HG03439 (cell line): Measurements from ENCODE around the gene KCNMB2.
A peak's percentile ranks its signal among the peaks of the same experiment; 100 is the strongest.

Experiments used
- ATAC-seq: cut with Tn5 transposase; IDR thresholded peaks from one replicate; pipeline ENCODE4 v1.9.1; 2021; ENCODE audit warnings: mild to moderate bottlenecking, moderate library complexity; ENCODE audit not compliant: unreplicated experiment

The KCNMB2 gene

DNA sequence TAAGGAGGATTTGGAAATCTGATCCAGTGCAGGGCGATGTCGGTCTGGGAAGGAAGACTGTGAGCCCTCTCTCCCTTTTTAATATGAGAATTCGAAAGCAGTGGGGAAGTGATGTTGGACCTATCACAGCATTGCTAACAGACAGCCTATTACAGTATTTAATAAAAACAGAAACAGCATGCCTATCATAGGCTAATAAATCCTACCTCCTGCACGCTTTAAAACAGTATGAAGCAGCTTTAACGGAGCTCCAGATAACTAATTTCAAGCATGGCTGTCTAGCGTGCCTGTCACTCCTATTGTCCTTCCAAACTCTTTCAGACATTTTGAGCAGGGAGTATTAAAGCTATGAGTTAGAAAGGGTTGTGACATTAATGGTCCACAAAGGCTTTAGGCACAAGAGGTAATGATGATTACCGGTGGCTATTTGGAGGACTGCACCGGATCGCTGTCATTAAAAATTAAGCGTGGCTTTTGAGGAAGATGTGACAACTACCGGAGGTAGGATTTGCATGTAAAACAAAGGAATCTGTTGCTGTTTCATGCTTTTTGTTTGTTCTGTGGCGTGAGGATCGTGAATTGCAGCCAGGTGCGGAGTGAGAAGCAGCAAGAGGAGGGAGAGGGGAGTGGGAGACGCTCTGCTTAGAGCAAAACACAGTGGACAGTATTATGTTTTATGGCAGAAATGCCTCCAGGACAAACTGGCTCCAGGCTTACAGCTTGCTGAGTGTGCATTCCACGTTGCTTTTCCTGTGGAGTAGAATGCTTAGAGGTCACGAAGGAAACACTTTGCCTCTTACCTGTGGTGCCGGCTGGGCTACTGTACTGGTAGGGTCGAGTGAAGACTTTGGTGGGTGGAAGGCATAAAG is at the start of gene KCNMB2:
TSS of gene KCNMB2 (plus strand) at position 226 of the 869 bp plus-strand sequence.
- ATAC-seq = no peak

DNA sequence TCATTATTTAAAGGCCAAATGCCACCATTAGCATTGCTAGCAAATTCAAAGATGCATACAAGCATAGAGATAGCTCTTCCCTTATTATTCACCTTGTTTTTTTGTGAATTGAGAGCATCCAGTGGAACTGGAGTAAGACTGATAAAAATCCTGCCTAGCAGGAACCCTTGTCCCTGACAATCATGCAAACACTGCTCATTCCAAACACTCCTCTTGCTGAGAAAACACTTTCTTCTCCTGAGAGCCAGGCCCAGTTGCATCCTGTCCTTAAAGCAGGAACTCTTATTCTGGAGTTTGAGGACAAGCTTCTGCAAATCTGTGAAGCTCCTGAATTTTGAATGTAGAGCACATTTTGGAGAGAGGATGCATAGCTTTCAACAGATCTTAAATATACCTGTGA is 49.3 kb upstream of the KCNMB2 start:
- no peak for ATAC-seq

DNA sequence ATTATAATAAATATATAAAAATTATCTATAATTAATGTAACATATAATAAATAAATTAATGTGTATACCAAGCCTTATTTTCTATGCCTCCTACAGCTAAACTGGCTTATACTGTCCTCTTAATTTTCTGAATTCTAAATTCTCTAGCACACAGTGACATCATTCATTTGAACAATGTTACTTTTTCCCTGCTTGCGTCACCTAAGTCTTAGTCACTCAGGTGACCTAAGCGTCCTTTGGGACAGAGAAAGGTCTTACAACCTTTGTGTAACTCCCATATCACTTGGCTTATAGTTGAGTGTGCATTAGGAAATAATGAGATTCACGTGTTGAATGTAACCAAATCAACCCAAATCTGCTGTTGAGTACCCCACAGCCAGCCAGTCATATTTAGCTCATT is 48.5 kb upstream of the KCNMB2 start:
- ATAC-seq = no peak

DNA sequence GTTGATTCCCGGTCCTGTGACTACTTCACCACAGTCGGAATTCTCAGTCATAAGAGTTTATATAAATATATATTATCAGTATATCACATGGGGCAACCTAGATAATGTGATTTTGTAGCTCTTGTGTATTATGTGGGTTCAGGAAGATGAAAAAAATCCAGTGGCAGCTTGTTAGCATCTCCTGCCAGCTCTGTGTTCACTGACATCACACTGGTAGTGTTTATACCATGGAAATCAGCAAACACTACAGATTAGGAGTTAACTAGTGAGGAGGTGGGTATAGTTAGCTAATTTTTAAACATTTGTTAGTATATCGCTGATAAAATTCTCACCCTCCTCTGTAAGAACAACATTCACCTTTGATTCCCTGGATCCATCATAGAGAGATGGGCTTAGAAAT is 44.5 kb upstream of the KCNMB2 start:
- ATAC-seq = no peak

DNA sequence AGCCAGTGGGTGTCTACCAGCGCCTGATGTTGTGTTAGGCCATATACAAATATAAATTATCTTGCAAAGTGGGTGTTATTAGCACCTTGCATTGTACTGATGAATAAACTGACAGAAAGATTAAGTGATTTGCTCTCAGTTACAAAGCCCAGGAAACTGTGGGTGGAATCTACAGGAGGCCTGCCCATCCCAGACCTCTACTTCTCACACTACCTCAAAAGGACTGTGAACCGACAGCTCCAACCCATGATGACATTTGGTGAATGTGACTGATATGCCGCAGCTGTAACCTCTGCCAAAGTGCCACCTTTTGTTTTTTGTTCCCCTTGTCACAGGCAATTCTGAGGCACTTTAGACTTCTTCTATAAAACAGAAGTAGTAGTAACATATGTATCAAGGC is 43.7 kb upstream of the KCNMB2 start:
- ATAC-seq = no peak

DNA sequence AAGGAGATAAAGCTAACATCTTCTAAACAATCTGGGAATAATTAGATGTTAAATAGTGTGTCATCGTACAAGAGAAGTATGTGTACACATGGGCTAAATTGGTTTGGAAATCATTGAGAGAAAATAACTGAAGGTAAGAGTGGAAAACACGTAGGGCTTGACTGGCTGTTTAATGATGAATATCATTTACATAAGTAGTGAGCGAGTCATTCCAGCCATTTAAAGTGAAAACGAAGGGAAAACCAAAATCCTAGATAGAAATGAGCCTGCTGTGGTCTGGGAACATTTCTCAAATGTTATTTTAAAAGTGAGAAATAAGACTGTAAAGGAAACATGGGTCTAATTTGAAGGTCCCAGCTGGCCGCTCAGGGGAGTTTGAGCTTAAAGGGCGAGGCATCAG is 41.9 kb upstream of the KCNMB2 start:
- ATAC-seq = no peak

DNA sequence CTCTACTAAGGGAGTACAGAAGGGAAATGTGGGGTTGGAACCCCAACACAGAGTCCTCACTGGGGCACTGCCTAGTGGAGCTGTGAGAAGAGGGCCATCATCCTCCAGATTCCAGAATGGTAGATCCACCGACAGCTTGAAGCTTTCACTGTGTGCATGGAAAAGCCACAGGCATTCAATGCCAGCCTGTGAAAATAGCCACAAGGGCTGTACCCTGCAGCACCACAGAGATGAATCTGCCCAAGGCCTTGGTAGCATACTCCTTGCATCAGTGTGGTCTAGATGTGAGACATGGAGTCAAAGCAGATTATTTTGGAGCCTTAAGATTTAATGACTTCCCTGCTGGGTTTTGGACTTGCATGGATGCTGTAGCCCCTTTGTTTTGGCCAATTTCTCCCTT is 39.3 kb upstream of the KCNMB2 start:
- no peak for ATAC-seq

DNA sequence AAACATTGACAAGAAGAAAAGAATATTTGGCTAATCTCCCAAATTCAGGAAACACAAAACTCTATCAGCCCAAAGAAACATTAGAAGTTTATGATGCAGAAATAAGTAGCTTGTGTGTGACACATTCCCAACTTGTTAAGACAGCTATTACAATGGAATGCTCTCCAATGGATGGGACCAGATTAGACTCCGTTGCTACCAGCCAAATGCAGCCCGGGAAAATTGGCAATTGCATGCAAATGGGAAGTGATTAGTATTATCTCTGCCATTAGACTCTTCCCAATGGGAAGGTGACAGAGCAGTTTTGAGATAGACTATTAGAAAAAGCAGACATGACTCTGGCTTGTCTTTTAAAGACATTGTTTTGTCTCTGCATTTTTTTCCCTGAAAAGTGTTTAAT is 37.4 kb upstream of the KCNMB2 start:
- no peak for ATAC-seq

DNA sequence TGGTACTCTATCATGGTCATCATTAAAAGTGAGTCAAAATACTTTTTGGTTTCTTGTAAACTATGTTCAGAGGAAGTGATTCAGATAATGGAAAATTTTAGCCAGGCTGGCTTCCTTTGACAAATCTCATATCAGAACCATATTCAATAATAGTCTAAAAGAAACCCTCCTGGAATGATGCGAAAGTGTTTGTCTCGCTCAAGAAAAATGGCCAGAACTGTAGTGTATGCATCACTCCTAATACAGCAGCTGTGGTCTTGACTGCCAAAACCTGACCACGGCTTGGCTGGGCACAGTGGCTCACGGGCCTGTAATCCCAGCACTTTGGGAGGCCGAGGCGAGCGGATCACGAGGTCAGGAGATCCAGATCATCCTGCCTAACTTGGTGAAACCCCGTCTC is 35.6 kb upstream of the KCNMB2 start:
- ATAC-seq = no peak

DNA sequence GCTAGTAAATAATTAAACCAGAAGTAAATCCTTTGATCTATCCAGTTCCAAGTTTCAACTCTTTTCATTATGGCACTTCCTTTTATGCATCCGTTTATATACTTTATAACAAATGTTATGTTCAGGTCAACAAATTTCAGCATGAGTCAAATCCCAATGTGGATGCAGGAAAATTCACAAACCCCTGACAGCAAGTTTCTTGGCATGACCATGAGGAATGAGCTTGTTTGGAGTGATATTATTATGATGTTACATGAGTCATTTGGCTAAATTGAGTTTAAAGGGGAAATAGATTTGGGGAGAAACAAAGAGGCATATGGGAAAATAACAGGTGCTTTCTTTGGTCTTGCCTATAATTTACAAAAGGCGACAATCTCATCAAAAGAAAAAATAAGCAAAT is 32.1 kb upstream of the KCNMB2 start:
- ATAC-seq = no peak

DNA sequence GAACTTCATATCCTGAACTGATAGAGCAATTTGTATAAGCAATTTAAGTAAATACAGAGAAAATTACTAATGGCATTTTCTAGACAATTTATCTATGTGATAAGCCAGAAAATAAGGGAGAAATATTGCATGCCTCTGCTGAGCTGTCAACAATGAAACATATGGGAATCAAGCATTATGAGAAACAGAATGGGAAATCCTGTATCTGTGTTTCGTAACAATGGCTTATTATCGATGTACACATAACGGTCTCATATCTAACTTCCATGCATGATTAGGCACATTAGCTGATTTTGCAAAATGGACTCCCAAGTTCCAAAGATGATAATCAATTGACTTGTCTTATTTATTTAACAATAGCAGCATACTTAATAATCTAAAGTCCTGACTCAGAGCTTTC is 30.4 kb upstream of the KCNMB2 start:
- no peak for ATAC-seq

DNA sequence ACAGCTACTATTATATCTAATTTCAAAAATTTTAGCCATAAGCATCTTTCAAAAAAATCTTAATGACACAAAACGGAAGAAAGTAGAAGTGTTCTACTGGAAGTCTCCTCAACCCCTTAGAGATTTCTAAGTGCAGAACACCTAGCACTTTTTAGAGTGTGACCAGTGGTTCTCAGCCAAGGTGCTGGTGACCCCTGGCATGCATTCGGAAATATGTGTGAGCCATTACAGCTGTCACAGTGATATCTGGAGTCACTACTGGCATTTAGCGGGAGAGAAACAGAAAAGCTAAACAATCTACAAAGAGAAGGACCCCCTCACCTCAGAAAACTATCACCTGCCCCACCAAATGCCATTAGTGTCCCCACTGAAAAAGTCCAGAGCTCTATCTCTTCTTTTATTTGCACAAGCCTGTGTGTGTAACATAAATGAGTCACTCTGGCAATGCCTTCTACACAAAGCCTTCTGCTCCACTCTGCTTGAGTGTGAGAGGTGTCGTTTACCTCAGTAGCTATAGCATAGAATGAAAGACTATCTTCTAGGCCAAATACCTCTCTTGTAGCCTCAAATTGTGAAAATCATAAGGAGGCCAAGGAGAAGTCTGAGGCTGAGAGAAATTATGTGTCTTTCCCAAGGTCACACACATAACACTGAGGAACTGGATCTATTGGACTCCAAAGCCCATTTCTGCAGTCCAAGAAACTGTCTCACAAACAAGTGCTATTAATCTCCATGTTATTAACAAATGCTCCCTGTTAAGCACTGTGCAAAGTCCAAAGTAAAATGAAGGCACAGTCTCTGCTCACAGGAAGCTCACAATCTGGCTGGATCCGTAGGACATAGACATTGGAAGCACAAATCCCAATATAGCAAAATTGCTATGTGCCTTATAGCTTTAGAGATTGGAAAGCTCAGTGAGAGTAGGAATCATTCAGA is 28.5 kb upstream of the KCNMB2 start:
- ATAC-seq = no peak

DNA sequence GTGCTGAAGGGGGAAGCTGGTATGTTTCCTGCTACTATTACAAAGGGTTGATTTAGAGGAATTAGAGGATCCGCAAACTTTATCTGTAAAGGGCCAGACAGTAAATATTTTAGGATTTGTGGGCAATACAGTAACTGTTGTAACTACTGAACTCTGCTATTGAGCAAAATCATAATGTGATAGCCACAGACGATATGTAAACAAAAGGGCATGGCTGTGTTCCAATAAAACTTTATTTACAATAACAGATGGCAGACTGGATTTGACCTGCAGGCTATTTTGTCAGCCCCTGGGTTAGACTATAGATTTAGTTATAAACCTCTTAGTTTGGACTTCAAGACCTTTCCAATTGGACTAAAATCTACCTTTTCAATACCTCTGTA is 27.8 kb upstream of the KCNMB2 start:
- no peak for ATAC-seq

DNA sequence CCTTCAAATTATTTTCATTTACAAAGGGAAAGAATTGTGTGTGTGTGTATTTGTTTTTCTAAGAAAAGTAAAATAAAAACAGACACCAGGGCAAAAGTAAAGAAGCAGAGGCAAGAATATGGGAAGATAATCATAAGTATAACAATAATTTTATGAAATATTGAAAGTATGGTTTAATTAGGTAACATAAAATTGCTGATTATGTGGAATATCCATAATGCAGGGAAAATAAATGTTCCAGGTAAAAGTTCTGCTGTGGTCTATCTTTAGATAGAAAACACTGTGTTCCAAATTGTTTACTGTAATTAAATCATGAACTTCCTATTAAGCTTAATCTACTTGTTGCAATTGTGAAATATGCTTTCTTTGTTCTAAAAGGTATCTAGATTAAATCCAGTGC is 25.7 kb upstream of the KCNMB2 start:
- no peak for ATAC-seq

DNA sequence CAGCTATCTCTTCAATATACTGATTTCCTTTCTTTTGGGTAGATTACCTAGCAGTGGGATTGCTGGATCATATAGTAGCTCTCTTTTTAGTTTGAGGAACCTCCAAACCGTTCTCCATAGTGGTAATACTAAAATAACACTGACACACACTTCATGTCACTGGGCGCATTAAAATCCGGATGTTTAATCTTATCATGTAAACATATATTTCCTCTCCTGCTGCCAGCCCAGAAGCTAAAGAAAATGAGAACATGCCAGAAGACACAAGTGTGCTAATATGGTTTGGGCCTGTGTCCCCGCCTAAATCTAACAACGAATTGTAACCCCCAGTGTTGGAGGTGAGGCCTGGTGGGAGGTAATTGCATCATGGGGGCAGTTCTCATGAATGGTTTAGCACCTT is 23.6 kb upstream of the KCNMB2 start:
- no peak for ATAC-seq

DNA sequence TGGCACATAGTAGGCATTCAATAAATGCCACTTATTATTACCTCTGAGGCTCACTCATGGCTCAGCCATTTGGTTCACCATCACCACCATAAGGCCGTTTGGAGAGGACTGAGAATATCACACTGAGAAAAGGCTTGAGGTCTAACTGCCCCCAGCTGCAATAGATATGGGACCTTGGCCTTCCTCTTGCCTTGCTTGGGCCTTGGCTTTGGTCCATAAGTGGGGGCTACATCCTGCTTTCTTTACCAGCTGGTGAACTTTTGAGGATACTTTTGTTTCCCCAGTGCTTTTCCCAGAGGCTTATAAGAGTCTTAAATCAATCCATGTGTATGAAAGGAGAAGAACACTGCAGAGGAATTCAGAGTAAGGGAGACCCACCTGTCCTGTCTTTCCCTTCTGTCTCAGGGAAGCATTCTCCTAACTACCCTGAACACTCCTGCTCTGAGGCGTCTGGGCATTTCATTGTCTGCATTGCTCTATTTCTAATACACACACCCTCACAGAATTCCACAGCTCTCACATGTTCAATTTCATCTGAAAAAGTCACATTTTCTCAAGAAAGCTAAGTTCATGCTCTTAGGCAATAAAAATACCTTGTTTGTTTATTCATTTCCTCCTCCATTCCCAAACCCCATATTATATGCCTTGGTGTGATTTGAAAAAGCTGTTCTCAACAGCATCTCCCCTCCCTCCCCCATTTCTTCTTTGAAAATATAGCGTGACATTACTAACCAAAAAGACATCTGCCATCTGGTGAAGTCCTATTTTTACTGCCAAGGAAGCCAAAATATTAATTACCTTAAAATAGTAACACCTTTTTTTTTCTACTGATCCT is 22.5 kb upstream of the KCNMB2 start:
- ATAC-seq = peak; percentile 18

DNA sequence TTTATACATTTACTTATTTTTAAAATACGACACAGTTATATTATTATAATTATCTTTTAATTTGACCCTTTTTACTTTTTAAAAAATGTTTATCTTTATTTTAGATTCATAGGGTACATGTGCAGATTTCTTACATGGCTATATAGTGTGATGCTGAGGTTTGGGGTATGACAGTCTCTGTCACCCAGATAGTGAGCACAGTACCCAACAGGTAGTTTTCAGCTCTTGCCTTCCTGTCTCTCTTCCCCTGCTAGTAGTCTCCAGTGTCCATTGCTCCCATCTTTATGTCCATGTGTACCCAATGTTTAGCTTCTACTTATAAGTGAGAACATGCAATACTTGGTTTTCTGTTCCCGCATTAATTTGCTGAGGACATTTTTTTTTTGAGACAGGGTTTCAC is 21.8 kb upstream of the KCNMB2 start:
- ATAC-seq = no peak

DNA sequence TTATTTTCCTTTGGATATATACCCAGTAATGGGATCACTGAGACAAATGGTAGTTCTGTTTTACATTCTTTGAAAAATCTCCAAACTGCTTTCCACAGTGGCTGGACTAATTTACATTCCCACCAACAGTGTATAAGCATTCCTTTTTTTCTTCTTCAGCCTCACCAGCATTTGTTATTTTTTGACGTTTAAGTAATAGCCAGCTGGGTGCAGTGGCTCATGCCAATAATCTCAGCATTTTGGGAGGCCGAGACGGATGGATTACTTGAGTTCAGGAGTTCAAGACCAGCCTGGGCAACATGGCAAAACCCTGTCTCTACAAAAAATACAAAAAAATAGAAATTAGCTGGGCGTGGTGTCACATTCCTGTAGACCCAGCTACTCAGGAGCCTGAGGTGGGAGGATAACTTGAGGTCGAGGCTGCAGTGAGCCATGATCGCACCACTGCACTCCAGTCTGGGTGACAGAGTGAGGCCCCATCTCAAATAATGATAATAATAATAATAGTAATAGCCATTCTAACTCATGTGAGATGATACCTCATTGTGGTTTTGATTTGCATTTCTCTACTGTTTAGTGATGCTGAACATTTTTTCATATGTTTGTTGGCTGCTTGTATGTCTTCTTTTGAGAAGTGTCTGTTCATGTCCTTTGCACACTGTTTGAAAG is 21.0 kb upstream of the KCNMB2 start:
- ATAC-seq = peak; percentile 23

DNA sequence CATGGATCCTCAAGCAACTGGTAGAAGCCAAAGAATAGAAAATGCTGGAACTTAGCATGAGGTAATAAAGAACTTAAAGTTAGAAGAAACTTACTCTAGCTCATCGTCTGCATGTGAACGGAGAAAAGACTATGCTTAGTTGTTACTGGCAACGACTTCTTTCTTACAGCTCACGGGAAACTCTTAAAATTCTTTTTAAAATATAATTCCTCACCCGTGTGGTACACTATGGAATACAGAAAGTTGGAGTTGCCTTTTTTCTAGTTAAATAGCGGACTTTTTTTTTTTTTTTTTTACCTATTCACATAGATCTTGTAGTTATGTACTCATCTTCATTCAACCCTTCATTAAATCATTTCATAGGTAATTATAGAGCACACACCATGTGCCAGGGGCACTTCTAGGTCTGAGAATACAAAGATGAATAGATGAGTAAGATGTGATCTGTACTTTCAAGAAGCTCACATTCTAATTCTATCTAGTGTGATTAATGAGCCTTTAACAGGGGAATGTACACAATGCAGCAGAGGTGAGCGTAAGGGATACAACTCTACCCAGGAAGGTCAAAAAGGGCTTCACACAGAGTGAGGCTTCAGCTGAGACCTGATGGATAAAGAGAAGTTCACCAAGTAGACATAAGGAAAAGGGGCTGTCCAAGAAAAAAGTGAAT is 18.4 kb upstream of the KCNMB2 start:
- no peak for ATAC-seq
